ENCODE data around the gene DNM3.

- TF ChIP-seq POLR2A (IDR thresholded peaks at IDR 0.05) (no peak), CTCF (IDR thresholded peaks at IDR 0.05) (no peak), POLR2AphosphoS5 (IDR thresholded peaks at IDR 0.05) (no peak), EP300 (IDR thresholded peaks at IDR 0.05) (no peak)
These were observed 367.3 kb downstream of the DNM3 start for GRCh38 chr1:172208635-172209034.
